Measurements from ENCODE around the gene RAPH1.

GRCh38 chr2:203344667-203345066 lies 190.4 kb downstream of the RAPH1 start:
- TF ChIP-seq CTCF (IDR thresholded peaks at IDR 0.05) (no peak), POLR2A (IDR thresholded peaks at IDR 0.05) (no peak)
